NOMO-1 treated with dmso at 0.1 percent for 144 hours (cell line): ENCODE data around the gene LDLRAD3.
"Not testable (repeated sequence)": the region's sequence is repeated elsewhere in the genome, so short reads cannot be mapped to it uniquely, and the experiment has no call there.

Experiments
- DNase-seq: peaks from one replicate; lab custom pipeline; 2025; ENCODE audit not compliant: unreplicated experiment; lab: John Stamatoyannopoulos, UW

Gene LDLRAD3

DNA sequence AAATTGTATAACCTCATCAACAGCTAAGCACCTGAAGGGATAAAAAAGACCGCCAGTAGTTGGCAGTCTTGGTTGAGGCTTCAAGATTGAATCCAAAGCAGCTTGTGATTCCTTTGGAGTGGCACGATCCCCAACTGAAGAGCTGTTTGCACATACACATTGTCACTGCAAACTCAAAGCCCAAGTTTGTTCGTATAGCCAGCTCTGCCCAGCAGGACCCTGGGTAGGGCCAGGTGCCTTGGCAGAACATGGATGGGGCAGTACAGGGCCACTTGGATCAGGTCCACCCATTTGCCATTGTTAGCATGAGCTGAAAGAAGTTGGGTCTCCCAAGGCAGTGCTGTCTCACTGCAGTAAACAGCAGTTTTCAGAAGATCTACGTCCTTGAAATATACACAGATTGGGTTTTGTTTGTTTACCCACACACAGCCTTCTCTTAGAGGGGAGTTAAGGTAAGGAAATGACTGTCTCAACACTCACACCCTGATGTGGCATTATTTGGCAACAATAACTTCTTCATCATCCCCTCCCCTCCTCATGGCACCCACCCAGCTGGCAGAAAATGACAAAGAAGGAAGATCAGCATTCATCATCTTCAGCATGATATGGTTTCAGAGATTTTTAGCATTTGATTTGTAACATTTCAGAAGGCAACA lies 212.4 kb downstream of the LDLRAD3 start:
- no peak for DNase-seq

DNA sequence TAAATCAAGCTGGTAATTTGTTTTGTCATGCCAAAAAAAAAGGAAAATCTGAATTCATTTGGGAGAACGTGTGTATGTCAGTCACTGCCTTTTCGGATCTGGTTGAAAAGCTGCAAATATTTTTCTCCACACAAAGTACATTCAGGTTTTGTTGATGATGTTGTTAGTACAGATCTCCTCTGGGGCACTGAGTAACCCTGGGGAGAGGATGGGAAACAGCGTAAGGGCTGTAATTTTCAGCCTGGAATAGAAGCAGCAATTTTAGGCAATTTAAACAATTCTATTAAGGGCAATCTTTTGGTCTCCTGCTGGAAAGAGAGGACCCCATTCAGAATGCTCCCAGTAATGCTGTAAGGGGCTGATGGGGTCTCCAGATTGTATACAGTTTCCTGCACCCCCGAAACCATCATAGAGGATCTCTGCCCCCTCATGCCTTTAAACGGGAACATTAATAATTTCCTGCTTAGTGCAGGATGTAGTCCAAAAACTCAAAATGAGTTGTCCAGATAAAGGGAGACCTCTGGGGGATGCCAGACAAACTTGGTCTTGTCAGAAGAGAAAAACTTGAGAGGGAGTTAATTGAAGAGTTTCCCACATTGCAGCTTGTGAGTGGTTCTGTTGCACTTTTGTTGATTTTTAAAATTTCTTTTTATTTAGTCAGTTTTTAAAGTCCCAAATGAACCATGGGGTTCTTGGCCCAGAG lies 213.1 kb downstream of the LDLRAD3 start:
- DNase-seq: no peak

DNA sequence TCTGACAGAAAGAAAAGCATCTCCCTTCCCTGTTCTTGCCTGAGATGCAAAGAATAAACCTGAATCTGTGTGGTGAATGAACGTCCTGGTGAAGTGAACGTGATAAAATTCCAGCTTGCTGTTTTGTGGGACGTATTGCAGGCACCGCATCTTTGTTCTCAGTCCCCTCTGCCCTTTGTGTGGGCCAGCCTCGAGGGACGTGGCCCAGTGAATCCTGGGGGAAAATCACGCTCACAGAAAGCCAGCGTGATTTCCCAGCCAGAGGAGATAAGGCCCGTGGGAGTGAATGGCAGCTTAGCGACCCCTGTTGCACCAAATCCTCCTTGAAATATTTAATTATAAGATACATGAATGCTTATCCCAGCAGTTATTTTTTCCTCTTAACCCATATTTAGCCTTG lies 216.2 kb downstream of the LDLRAD3 start:
- DNase-seq: no peak

DNA sequence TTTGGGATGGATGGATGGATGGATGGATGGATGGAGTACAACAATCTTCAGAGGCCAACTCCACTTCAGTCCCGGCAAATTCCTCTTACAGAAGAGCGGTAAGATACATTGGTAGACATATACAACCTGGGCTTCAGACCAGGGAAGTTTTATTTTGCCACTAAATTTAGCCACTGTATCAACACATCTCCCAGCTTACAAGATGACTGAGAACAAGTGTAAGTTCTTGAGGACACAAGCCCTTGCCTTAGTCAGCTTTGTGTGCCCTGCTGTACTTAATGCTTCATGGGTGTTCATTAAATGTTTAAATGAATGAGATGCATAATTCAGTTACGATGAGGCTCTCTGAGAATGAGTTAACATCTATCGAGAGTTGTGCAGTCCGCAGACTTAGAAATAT lies 217.7 kb downstream of the LDLRAD3 start:
- no peak for DNase-seq

DNA sequence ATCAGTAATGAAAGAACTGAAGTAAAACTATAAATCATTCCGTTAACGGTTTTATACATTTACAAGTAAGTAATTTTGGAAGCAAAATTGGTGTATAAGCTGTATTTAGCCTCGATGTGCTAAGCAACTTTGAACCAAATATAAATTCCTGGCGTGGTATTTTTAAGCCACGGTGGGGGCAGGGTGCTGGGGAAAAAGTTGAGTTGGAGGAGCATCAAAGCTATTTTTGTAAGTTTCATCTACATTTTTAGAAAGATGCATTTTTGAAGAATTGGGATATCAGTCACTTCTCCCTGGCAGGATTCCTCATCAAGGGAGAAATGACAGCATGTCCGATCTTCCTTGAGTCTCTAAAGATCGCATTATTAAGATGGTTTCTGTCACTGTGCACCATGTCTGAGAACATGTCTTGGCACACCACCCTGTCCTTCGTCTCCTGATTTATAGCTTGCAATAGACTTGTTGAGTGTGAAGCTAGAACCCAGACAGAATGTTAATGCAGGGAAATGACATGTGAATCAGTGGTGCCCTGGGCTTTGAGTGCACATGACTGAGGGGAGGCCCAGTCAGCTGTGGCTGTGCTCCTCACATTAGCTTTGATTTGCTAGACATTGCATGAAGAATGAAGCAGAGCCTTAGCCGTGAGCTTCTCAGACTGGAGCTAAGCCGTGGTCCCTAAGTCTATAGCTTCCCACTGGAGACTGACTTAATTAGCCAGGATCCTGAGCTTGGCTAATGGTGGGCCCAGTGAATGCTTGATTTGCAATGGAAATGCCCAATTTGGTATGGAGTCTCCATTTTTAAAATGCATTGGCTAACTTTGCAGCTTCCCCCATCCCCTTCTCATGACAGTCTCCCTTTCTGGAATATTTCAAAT lies 218.4 kb downstream of the LDLRAD3 start:
- DNase-seq: no peak

DNA sequence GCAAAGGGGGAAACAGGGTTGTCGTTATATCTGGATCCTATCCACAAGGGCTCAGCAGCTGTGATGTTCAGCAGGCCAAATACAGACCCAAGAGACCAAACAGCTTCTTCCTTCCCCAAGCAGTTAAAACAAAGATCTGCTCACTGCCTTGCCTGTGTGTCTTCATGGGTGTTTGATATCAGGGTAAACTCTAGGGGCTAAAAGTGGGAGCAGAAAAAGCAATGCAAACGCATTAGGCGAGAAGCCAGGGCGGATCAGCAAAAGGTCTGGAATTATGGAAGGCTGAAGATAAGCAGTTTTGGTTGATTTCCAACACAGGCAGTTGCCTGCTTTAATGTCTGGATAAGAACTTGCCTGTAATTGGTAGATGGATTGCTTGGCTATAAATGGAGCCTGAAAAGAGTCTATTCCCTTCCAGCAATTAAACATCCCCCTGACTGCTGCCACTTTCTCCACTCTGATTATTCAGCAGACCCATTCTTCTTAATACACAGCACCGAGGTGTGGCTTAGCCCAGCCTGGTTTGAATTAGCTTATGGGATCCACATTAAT lies 219.1 kb downstream of the LDLRAD3 start:
- DNase-seq: no peak

DNA sequence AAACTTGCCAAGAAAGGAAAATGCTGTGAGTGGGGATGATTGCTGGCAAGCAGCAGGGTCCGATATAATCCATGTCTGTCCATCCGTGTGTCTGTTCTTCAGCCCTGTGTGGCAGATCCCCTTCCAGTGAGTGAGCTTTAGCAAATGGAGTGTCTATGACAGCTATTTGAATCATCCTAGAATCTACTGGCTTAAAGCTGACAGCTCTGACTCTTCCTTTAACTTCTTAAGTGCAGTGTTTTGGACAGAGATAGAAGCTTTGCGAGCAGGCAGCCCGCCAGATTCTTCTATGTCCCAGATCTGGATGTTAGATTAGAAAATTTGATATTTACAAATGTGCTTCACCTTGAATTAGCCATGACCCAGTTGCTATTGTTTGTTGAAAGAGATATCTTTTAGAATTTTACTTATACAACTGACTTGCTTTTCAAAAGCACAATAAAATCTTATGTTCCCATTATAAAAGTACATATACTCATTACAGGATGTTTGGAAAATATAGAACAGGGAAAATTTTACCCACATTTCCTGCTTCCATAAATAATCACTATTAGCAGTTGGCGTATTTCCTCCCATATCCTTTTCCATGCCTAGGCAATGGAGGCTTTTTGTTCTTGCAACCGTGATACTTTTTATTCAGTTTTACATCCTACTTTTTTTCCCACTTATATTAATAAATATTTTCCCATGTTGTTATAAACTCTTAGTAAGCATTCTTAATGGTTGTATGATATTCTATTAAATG lies 220.8 kb downstream of the LDLRAD3 start:
- no peak for DNase-seq

DNA sequence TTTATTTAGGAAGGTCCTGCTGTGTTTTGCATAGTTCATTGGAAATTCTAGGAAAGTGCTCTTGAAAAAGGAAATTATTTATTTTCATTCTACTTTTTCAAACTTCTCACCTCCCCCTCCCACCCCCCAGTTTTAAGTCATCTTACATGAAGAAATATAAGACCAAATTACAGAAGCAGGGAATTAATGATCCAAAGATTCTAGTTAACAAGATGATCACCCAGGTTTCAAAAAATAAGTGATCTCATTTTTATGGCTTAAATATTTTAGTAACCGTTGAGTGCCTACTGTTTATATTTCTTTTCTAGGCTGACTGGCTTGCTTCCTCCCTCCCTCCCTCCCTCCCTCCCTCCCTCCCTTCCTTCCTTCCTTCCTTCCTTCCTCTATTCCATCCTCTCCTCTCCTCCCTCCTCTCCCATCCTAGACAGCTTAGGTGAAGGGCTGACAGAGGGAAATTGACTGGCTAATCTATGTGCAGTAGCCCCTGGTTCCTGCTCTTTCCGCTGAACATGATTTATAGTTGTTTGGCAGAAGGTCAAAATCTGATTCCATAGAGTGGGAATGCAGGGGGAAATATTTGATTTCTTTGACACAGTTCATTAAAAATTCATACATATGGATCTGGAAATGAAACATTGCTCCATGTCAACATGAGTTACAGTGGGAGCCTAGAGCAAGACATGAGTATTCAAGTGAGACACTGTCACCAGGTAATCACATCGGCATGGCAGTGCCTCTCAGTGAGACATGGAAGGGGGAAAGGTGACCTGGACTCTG lies 221.9 kb downstream of the LDLRAD3 start:
- DNase-seq: no peak

DNA sequence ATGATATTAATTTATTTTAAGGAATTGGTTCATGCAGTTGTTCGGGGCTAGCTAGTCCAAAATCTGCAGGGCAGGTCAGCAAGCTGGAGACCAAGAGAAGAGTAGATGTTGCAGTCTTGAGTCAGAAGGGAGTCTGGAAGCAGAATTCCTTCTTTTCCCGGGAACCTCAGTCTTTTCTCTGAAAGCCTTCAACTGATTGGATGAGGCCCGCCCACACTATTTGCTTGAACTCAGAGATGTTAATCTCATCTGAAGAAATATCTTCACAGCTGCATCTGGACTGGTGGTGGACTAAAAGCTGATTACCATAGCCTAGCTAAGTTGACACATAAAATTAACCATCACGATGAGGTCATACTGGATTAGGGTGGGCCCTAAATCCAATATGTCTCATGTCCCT lies 223.2 kb downstream of the LDLRAD3 start:
- no peak for DNase-seq

DNA sequence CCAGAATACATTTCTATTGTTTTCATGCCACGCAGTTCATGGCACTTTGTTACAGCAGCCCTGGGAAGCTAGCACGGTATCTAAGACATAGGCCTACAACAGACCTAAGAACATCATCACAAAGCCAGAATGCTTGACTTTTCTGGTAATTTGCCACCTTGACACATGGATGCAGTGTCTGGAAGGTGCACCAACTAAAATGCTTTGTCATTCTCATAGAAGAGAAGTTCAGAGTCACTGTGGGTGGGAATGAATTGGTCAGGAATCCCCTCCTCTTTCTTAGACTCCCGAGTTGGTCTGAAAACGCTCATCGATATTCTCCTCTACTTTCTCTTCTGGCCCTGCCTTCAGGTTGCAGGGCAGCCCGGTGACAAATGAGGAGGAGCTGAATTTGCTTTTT lies 223.9 kb downstream of the LDLRAD3 start:
- DNase-seq: no peak

DNA sequence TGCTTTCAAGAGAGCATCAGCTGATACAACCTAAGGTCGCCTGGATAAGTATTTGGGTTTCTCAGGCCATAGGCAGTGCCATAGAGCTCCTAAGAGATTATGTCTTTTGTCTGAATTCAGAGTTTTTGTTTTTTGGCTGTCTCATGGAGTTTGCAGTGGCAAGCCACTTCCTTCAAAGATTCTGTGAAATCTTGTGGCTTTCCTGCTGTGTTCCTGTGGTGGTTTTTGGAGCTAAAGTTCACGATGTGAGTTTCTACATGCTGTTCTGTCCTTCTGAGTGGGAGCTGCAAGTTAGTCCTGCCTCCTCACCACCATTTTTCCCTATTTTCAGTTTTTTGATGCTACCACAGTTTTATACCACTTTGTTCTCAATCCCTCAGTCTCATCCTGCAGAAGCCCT lies 234.0 kb downstream of the LDLRAD3 start:
- no peak for DNase-seq

DNA sequence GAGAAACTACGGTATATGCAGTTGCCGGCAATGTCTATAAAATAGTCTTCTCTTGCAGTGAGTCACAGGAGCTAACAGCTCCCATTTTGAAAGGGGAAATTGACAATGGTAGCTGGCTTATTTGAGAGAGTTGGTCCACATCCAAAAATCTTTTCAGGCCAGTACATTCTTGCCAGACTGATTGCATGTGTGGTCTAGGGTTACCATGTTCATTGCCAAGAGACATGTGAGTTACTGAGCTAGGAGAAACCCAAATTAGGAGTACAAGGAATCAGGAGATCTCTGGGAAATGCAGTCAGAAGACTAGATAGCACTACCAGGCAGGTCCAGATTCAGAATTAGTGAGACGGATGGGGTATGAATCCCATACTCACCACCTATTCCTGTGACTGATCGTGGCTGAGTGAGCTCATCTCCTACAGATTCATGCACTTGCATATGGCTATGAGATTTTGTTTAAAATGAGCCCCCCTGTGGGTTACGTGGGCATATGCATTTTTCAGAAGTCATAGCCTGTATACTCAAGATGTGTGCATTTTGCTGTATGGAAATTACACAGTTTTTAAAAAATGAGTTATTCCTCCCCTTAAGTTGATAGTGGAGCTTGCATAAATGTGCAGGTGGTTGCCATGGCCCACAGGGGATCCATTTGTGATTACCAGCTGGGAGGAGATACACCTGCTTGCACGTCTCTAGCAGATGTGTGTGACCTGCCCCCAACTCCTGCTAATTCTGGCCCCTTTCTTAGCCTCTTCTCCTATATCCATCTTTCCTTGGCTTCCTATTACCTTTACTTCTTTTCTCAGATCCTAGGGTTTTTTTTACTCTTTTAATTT lies 242.7 kb downstream of the LDLRAD3 start:
- no peak for DNase-seq

DNA sequence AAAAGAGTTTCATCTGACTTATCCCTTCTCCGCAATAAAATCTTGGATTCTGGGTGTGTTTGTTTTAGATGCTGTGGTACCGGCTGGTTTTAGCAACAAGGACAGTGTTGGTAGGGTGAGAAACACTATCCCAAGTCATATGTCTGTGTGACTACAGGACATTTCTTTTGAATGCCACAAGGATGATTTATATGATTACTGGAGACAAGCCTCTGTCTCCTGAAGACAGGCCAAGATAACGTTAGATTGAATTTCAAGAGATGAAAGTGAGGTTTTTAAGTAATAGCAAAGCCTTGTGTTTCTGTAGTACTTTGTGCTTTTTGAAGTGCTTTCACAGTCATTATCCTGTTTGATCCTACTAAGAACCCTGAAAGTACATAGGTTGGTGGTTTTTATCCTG lies 243.8 kb downstream of the LDLRAD3 start:
- no peak for DNase-seq

DNA sequence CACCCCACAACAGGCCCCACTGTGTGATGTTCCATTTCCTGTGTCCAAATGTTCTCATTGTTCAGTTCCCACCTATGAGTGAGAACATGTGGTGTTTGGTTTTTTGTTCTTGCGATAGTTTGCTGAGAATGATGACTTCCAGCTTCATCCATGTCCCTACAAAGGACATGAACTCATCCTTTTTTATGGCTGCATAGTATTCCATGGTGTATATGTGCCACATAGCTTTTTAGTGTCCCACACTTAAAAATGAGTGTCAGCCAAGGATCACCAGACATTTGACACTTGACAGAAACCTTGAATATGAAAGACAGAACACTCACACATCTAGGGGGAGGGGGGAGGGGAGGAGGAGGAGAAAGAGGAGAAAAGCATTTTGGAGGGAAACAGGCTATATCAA lies 245.9 kb downstream of the LDLRAD3 start:
- DNase-seq: not testable (repeated sequence)

DNA sequence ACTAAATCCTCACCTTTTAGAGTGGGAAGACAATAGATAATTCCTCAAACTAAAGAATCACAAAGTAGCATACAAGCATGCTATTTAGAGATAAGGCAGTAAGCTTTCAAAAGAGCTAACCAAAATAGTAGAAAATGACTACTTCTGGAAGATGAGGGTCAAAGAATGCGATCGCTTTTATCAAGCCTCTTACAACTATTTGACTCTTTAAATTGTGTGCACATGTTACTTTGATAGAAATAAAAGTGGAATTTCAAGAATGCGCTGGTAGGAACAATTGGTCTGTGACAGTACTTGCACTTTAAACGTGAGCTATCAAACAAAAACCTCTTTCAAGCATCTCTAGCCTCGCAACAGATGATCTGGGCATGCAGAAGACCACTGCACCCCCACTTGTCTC lies 248.1 kb downstream of the LDLRAD3 start:
- no peak for DNase-seq

DNA sequence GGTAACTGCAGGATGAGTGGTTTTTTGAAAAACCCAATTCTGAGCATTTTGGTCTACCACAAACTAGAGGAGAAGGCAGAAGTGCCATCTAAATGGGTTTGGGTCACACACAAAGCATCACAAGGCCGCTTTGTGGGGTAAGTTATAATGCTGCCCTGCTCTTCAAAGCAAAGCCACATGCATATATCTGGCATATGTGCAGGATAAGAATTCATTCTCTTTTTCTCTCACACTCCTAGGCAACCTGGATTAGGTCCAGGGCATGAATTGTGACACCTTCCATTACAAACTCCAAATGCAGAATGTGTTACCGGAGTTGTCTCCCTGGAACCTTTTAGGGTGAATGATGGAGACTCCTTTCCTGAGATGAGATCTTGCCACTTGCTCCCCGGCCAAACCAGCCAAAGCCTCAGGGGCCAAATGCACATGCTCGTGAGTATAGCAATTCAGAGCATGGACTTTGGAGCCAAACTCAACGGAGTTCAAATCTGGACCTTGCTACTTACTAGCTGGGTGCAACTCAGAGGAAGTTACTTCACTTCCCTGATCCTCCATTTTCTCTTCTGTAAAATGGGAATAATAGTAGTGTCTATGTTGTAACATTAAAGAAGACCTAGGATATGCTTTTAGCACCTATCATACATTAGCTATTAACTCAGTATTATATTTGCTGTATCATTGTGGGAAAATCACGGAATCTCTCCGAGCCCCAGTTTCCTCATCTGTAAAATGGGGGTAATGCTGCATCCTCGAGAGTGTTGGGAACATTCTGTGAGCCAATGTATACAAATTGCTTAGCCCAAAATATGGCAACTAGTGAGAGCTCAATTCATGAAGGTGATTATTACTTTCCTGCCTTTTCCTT lies 248.8 kb downstream of the LDLRAD3 start:
- no peak for DNase-seq

DNA sequence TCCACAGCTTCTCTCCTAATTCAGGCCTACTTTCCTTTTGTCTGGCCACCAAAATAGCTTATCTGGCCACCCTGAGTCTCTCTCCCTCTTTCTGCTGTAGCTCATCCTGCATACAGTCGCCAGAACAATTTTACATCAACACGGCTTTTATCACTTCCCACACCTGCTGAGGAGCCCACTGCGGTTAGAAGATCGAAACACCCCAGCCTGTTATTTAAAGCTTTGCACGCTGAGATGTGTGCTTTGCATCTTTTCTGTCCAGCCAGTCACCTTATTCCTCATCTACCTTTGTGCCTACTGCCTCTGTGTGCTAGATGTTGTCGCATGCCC lies 249.4 kb downstream of the LDLRAD3 start:
- no peak for DNase-seq

DNA sequence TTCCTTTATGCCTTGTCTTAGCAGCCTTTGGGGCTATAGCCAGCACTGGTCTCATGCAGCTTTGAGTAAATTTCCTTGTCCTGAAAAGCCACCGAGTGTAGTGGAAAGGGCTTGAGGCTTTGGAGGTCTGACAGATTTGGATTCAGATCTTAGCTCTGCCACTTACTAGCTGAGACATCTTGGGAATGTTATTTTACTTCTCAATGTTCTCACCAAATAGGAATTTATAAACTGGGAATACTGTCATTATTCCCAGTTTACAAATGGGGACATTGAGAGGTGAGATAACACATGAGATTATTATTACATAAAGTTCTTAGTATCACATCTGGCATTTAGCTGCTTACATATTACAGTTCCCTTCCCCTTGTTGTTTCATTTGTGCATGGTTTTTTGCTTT lies 249.9 kb downstream of the LDLRAD3 start:
- no peak for DNase-seq
